H1 (cell line): Measurements from ENCODE around the gene DENND6B. TPM values are rescaled to one million over a fixed set of nuclear protein-coding genes. Genes with fewer than 3 reads are reported as not detected.

ENCODE experiments used
- CTCF ChIA-PET: fragments of 300-600 bp; sonication (Branson Sonifier 250); formaldehyde crosslinking; loops from one replicate; lab custom pipeline; 2021; ENCODE audit not compliant: partially characterized antibody; lab: Charles Lee
- POLR2A ChIA-PET: fragments of 300-600 bp; sonication (Branson Sonifier 250); formaldehyde crosslinking; loops from one replicate; lab custom pipeline; 2021; ENCODE audit warnings: inconsistent platforms; ENCODE audit not compliant: partially characterized antibody; lab: Charles Lee
- DNase-seq, 2 experiments: peaks; one replicate each; pipeline versions ENCODE4 v3.0.0 to v3.0.0-alpha.2; 2010 to 2022; ENCODE audit warnings: low spot score in 2 of 2, low read depth in 1 of 2, mixed read lengths in 1 of 2
- FAIRE-seq: peaks from 2 replicates; lab custom pipeline; 2011; peaks lifted over from hg19 to GRCh38; lab: Jason Lieb, UNC
- H2AFZ ChIP-seq: 2 replicates; pipeline ENCODE4 v1.8.1; 2012; ENCODE audit warnings: low read length, inconsistent platforms
- H2AK5ac ChIP-seq: 2 replicates; pipeline ENCODE4 v1.6.1; 2013; ENCODE audit warnings: low read depth, low read length
- H2BK120ac ChIP-seq: replicated peaks from 2 replicates; pipeline ENCODE3; 2013; ENCODE audit warnings: low read depth, low read length, inconsistent platforms
- H2BK12ac ChIP-seq: 2 replicates; pipeline ENCODE4 v1.6.1; 2013; ENCODE audit warnings: low read depth, low read length
- H2BK15ac ChIP-seq: 2 replicates; pipeline ENCODE4 v1.6.1; 2013; ENCODE audit warnings: low read length
- H2BK20ac ChIP-seq: 2 replicates; pipeline ENCODE4 v1.6.1; 2013; ENCODE audit warnings: low read length
- H2BK5ac ChIP-seq: 2 replicates; pipeline ENCODE4 v1.6.1; 2013; ENCODE audit warnings: low read depth, low read length
- H3K14ac ChIP-seq: 2 replicates; pipeline ENCODE4 v1.6.1; 2013; ENCODE audit warnings: inconsistent platforms; ENCODE audit not compliant: insufficient read length
- H3K18ac ChIP-seq: 2 replicates; pipeline ENCODE4 v1.6.1; 2013; ENCODE audit warnings: low read length; ENCODE audit errors: extremely low read depth
- H3K23ac ChIP-seq: 2 replicates; pipeline ENCODE4 v1.6.1; 2013; ENCODE audit warnings: inconsistent platforms; ENCODE audit not compliant: insufficient read length
- H3K23me2 ChIP-seq: 2 replicates; pipeline ENCODE4 v1.6.1; 2013; ENCODE audit warnings: low read depth, low read length
- H3K27ac ChIP-seq: 2 replicates; pipeline ENCODE4 v1.6.1; 2011; ENCODE audit warnings: low read depth, low read length, inconsistent platforms
- H3K27me3 ChIP-seq, 4 experiments: replicated peaks in 1 of 4; 1 replicate in 1 of 4; 2 replicates in 3 of 4; pipeline versions ENCODE4 v1.6.1 to v1.8.1; 2011 to 2013; ENCODE audit warnings: low read length in 3 of 4, mild to moderate bottlenecking in 3 of 4, inconsistent platforms in 2 of 4, mixed read lengths in 2 of 4, moderate library complexity in 1 of 4; ENCODE audit not compliant: control insufficient read depth in 3 of 4, insufficient read depth in 3 of 4; ENCODE audit errors: extremely low read depth in 1 of 4
- H3K36me3 ChIP-seq, 4 experiments: 2 replicates each; pipeline versions ENCODE4 v1.6.1 to v1.8.1; 2011 to 2013; ENCODE audit warnings: mild to moderate bottlenecking in 4 of 4, low read length in 3 of 4, moderate library complexity in 2 of 4, control low read depth in 1 of 4, inconsistent platforms in 1 of 4; ENCODE audit not compliant: insufficient read depth in 4 of 4, control insufficient read depth in 2 of 4
- H3K4ac ChIP-seq: replicated peaks from 2 replicates; pipeline ENCODE3; 2013; ENCODE audit warnings: low read length, low read depth, mixed read lengths, inconsistent platforms; ENCODE audit not compliant: insufficient read length
- H3K4me1 ChIP-seq, 4 experiments: replicated peaks in 1 of 4; 1 replicate in 1 of 4; 2 replicates in 3 of 4; pipeline versions ENCODE4 v1.6.1 to v1.8.1; 2011 to 2013; ENCODE audit warnings: low read length in 3 of 4, inconsistent platforms in 2 of 4, mixed read lengths in 1 of 4; ENCODE audit not compliant: insufficient read depth in 4 of 4, control insufficient read depth in 3 of 4
- H3K4me2 ChIP-seq, 2 experiments: 2 replicates each; pipeline versions ENCODE4 v1.6.1 to v1.8.1; 2011 to 2013; ENCODE audit warnings: low read depth in 2 of 2, low read length in 2 of 2, control low read depth in 1 of 2, inconsistent platforms in 1 of 2, mild to moderate bottlenecking in 1 of 2; ENCODE audit not compliant: insufficient read depth in 1 of 2
- H3K4me3 ChIP-seq, 4 experiments: fragments of 200-600, 300-600 bp in 1 of 4; sonication (generic), shearing (Covaris generic), sonication (Bioruptor Twin) in 1 of 4; 2 replicates each; pipeline versions ENCODE4 v1.5.1 to v1.8.1; 2011 to 2016; ENCODE audit warnings: low read length in 4 of 4, low read depth in 3 of 4, control low read depth in 2 of 4, inconsistent platforms in 2 of 4, mild to moderate bottlenecking in 2 of 4, mixed read lengths in 1 of 4, moderate library complexity in 1 of 4; ENCODE audit not compliant: insufficient read depth in 2 of 4; ENCODE audit errors: extremely low read depth in 1 of 4
- H3K56ac ChIP-seq: replicated peaks from 2 replicates; pipeline ENCODE3; 2013; ENCODE audit warnings: low read depth, mild to moderate bottlenecking, mixed read lengths, low read length, inconsistent platforms; ENCODE audit not compliant: insufficient read length
- H3K79me1 ChIP-seq: 2 replicates; pipeline ENCODE4 v1.6.1; 2013; ENCODE audit warnings: low read depth, low read length, control low read depth
- H3K79me2 ChIP-seq, 2 experiments: 2 replicates each; pipeline versions ENCODE4 v1.6.1 to v1.8.1; 2012 to 2013; ENCODE audit warnings: low read length in 2 of 2, mild to moderate bottlenecking in 2 of 2, inconsistent platforms in 1 of 2; ENCODE audit not compliant: insufficient read depth in 2 of 2, control insufficient read depth in 1 of 2
- H3K9ac ChIP-seq, 4 experiments: replicated peaks in 1 of 4; 1 replicate in 1 of 4; 2 replicates in 3 of 4; pipeline versions ENCODE4 v1.6.1 to v1.8.1; 2011 to 2013; ENCODE audit warnings: low read depth in 3 of 4, low read length in 3 of 4, control low read depth in 2 of 4, mild to moderate bottlenecking in 2 of 4, moderate library complexity in 2 of 4, inconsistent platforms in 1 of 4; ENCODE audit errors: extremely low read depth in 1 of 4
- H3K9me3 ChIP-seq, 2 experiments: 2 replicates each; pipeline versions ENCODE4 v1.6.1 to v1.8.1; 2012 to 2013; ENCODE audit warnings: mild to moderate bottlenecking in 2 of 2, moderate library complexity in 2 of 2, control low read depth in 1 of 2, inconsistent platforms in 1 of 2, low read depth in 1 of 2, low read length in 1 of 2, mixed read lengths in 1 of 2; ENCODE audit not compliant: insufficient read depth in 2 of 2
- H4K20me1 ChIP-seq, 2 experiments: replicated peaks in 1 of 2; 2 replicates each; pipeline versions ENCODE3 to v1.8.1; 2011 to 2013; ENCODE audit warnings: inconsistent platforms in 2 of 2, low read length in 2 of 2, mild to moderate bottlenecking in 1 of 2; ENCODE audit not compliant: insufficient read depth in 2 of 2, control insufficient read depth in 1 of 2
- H4K5ac ChIP-seq: 2 replicates; pipeline ENCODE4 v1.6.1; 2013; ENCODE audit warnings: low read length, low read depth, mixed read lengths, inconsistent platforms; ENCODE audit not compliant: insufficient read length
- H4K8ac ChIP-seq: 2 replicates; pipeline ENCODE4 v1.8.0; 2013; ENCODE audit warnings: mild to moderate bottlenecking, moderate library complexity, low read length, inconsistent platforms; ENCODE audit not compliant: insufficient read depth; ENCODE audit errors: extremely low read depth
- H4K91ac ChIP-seq: replicated peaks from 2 replicates; pipeline ENCODE3; 2013; ENCODE audit warnings: low read length, mixed read lengths, inconsistent platforms; ENCODE audit not compliant: insufficient read length
- HDAC2 ChIP-seq, 2 experiments: fragments of 300-600 bp in 1 of 2; sonication (generic) in 1 of 2; IDR thresholded peaks; 2 replicates each; pipeline ENCODE4 v1.6.1; 2011 to 2012; ENCODE audit warnings: low read depth in 2 of 2, low read length in 2 of 2, mild to moderate bottlenecking in 2 of 2, moderate library complexity in 2 of 2, borderline replicate concordance in 1 of 2, inconsistent platforms in 1 of 2
- NRF1 ChIP-seq: IDR thresholded peaks from 2 replicates; pipeline ENCODE4 v1.6.1; 2011; ENCODE audit warnings: mild to moderate bottlenecking, low read depth, low read length, improper control_type of control experiment
- RXRA ChIP-seq: IDR thresholded peaks from 2 replicates; pipeline ENCODE4 v1.6.1; 2011; ENCODE audit warnings: low read depth, mild to moderate bottlenecking, low read length, moderate library complexity; ENCODE audit not compliant: insufficient read depth
- WGBS, 2 experiments: shearing (Covaris generic) in 1 of 2; methylation state at CpG; one replicate each; pipeline versions ENCODE4 v1.1.6 to v1.1.7; 2013 to 2015; ENCODE audit warnings: low lambda C conversion rate in 2 of 2, mixed read lengths in 2 of 2, inconsistent platforms in 1 of 2, low coverage in 1 of 2, missing lambda C conversion rate in 1 of 2; ENCODE audit not compliant: insufficient replicate concordance in 2 of 2, insufficient coverage in 1 of 2, insufficient read length in 1 of 2; ENCODE audit errors: extremely low coverage in 1 of 2, missing lambda C conversion rate in 1 of 2; 5-methylcytosine and 5-hydroxymethylcytosine counted together
- polyA plus RNA-seq, 7 experiments: library from polyadenylated mRNA; depleted of rRNA in 3 of 7; stranded (reverse) in 5 of 7; unstranded in 2 of 7; fragments of >200 nt in 5 of 7; fragments of 200-250 nt in 2 of 7; gene quantifications; 1 replicate in 5 of 7; 2 replicates in 1 of 7; 4 replicates in 1 of 7; pipeline versions ENCODE4 v1.2.1 to v1.2.3, GENCODE V29; 2011 to 2013; ENCODE audit warnings: missing spikeins in 2 of 7, mixed read lengths in 2 of 7
- total RNA-seq: library from RNA; stranded (reverse); fragmentation: NEBNext Ultra II Directional; extraction: Animal tissue kit (Norgen Biotek cat#: 25700); gene quantifications from 2 replicates; pipeline ENCODE4 v1.2.1, GENCODE V29; 2021

The DENND6B gene
- total and polyA plus RNA-seq, 2 of the 8 experiments (the other 6 are each of a cell fraction or from before 2014, with no cell fraction given), result 1.1 to 1.9 TPM

DNA sequence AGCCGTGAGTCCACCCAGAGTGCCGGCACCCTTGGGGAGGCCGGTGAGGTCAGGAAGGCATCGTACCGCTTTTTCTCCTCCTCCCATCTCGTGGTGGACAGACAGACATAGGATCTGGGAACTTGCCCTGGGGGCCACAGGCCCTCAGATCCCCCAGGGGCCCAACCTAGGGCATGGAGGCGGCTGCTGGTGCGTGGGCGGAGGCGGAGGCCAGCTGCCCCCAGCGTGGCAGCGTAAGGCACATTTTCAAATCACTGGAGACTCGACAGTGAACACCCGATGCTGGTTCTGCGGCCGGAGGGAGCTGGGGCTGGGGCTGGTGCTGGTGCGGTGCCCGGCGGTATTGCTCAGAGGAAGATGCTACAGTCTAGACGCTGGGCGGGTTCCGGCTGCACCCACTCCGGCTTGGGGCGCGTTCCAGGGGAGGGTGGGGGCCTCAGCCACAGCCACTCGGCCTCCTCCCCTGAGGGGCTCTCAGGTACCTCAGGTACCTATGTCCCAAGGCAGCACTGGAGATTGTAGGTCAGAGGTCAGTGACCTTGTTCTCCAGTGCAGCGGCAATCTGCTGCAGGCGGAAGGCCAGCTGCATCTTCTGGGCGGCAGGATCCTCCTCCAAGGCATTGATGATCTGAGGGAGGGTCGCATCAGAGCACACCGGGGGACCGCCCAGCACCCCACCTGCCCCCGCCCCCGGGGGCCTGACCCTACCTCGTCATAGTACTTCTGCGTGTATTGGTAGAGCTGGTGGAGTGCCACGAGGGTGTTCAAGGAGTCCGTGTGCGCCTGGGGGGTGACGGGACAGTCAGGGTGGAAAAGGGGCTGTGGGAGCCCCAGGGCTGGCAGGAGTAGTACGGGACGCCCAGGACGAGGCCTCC is 51.4 kb downstream of the DENND6B start:
- Histone ChIP-seq H2BK20ac (no peak overlapping the region), H3K4me2 (no peak overlapping the region), H2AK5ac (no peak overlapping the region), H2BK12ac (no peak overlapping the region), H3K9me3 (peaks cover 7 to 24% of the 10 kb centered on the region in 2 experiments; a peak in 3 of 4 replicates), H3K4ac (no peak overlapping the region), H4K5ac (no peak overlapping the region), H3K14ac (no peak overlapping the region), H3K79me1 (no peaks in the 10 kb centered on the region), H3K4me1 (peaks cover 2 to 11% (median 7%) of the 10 kb centered on the region in 4 experiments; a peak in 5 of 7 replicates), H2BK15ac (no peak overlapping the region), H3K27ac (no peak overlapping the region), H3K56ac (no peak overlapping the region), H4K20me1 (peaks cover 6 to 11% of the 10 kb centered on the region in 2 experiments), H3K23me2 (peaks cover 8% of the 10 kb centered on the region; the same call in 1 of the 2 replicates), H3K36me3 (peaks cover 12 to 54% (median 36%) of the 10 kb centered on the region in 4 experiments), H3K27me3 (peaks cover 6 to 13% (median 12%) of the 10 kb centered on the region in 4 experiments; a peak in 6 of 7 replicates), H2BK5ac (no peak overlapping the region), H2AFZ (no peak overlapping the region), H3K4me3 (no peak overlapping the region), H3K18ac (no peak overlapping the region), H4K91ac (no peak overlapping the region), H3K79me2 (no peaks in the 10 kb centered on the region), H3K9ac (no peak overlapping the region), H3K23ac (no peak overlapping the region), H4K8ac (no peak overlapping the region; the same call in 1 of the 2 replicates), H2BK120ac (no peak overlapping the region)
- DNase-seq (no peak), FAIRE-seq (no peak)
- CTCF ChIA-PET, result interaction anchor here (0.6 to 6.0 kb wide), 30 partner anchors 8 to 513 kb away, joined by 3 to 39 read pairs (median 4); partner anchors contain the start of genes HDAC10 and MAPK12
- POLR2A ChIA-PET, result interaction anchor here (1.2 kb wide), 2 partner anchors 25 to 53 kb away, joined by 3 read pairs; partner anchors contain the start of gene HDAC10
- no peak for TF ChIP-seq NRF1
- TF ChIP-seq RXRA, result no peak
- TF ChIP-seq HDAC2 (IDR thresholded peaks at IDR 0.05; ENCODE audit: borderline replicate concordance in 1 of 2, low read depth in 2 of 2, low read length in 2 of 2), result no peak
- WGBS, 2 experiments, result 94% methylated on average over 32 of the region's 43 CpGs; no CpG with 5 or more reads in 1 of the 2 experiments
